Measurements from ENCODE around the gene FSD1.
A peak's percentile ranks its signal among the peaks of the same experiment; 100 is the strongest.

Gene FSD1

GRCh38 chr19:4305659-4306058, 1.3 kb downstream of the FSD1 start:
- DNase-seq (ENCODE audit: insufficient read length, low spot score) (no peak), FAIRE-seq (no peak)
- TF ChIP-seq CTCF (IDR thresholded peaks at IDR 0.05; ENCODE audit: insufficient read depth, missing control alignments): no peak

GRCh38 chr19:4310247-4311121, 6.1 kb downstream of the FSD1 start:
- DNase-seq (ENCODE audit: insufficient read length, low spot score) (no peak), FAIRE-seq (no peak)
- no peak for TF ChIP-seq CTCF (IDR thresholded peaks at IDR 0.05; ENCODE audit: insufficient read depth, missing control alignments)

- no peak for DNase-seq (ENCODE audit: insufficient read length, low spot score)
- TF ChIP-seq CTCF (IDR thresholded peaks at IDR 0.05; ENCODE audit: insufficient read depth, missing control alignments): no peak
- FAIRE-seq: no peak
Measured at GRCh38 chr19:4313847-4314490, 9.6 kb downstream of the FSD1 start.

- peak; percentile 3 for DNase-seq (ENCODE audit: insufficient read length, low spot score)
- no peak for TF ChIP-seq CTCF (IDR thresholded peaks at IDR 0.05; ENCODE audit: insufficient read depth, missing control alignments)
- no peak for FAIRE-seq
Measured at GRCh38 chr19:4316956-4317355, 12.6 kb downstream of the FSD1 start.

GRCh38 chr19:4318460-4318859, 14.1 kb downstream of the FSD1 start:
- no peak for TF ChIP-seq CTCF (IDR thresholded peaks at IDR 0.05; ENCODE audit: insufficient read depth, missing control alignments)
- FAIRE-seq: no peak
- no peak for DNase-seq (ENCODE audit: insufficient read length, low spot score)

GRCh38 chr19:4319067-4319718, 14.8 kb downstream of the FSD1 start:
- FAIRE-seq (no peak), DNase-seq (ENCODE audit: insufficient read length, low spot score) (no peak)
- TF ChIP-seq CTCF (IDR thresholded peaks at IDR 0.05; ENCODE audit: insufficient read depth, missing control alignments): no peak
